Measurements from ENCODE around the gene PAXIP1. TPM values are rescaled to one million over a fixed set of nuclear protein-coding genes. Genes with fewer than 3 reads are reported as not detected.
A peak's percentile ranks its signal among the peaks of the same experiment; 100 is the strongest.

Gene PAXIP1
- total RNA-seq, 1 donor from 2014 or later: 27.7 TPM

DNA sequence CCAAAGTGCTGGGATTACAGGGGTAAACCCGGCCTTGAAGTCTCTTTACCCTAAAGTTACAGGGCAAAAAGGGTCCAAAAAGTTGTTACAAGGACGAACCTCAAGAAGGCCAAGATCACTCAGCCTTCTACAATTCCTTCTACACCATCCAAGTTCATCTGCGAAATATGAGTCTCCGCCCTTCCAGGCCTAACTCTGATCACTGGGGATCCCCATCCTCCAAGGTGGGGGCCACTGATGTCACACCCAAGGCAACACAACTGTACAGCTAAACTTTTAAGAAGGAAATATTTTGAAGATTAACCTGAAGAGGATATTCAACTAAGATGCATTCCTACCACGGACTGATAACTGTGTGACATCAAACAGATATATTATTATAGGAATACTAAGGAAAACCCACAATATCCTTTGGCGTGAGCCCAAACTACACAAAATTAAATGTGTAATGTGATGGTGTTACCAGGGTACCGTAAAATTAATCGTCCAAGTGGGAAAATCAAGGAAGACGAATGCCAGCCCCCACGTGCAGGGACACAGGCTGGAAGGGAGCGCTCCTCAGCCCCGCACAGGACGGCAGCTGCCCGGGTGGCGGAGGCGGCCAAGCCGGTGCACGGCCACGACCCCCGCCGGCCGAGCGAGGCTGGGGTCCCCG is 1.0 kb downstream of the PAXIP1 start:
- Mint-ChIP-seq H3K4me3 (ENCODE audit: low read depth) (no peak overlapping the region), H3K9me3 (ENCODE audit: low read depth) (no peaks in the 10 kb centered on the region), H3K27ac (peak overlapping the region; percentile 90), H3K27me3 (no peaks in the 10 kb centered on the region), H3K4me1 (ENCODE audit: low read depth) (peaks cover 6% of the 10 kb centered on the region), H3K36me3 (ENCODE audit: insufficient read depth) (peaks cover 5% of the 10 kb centered on the region)
- TF ChIP-seq, protein P1, sequence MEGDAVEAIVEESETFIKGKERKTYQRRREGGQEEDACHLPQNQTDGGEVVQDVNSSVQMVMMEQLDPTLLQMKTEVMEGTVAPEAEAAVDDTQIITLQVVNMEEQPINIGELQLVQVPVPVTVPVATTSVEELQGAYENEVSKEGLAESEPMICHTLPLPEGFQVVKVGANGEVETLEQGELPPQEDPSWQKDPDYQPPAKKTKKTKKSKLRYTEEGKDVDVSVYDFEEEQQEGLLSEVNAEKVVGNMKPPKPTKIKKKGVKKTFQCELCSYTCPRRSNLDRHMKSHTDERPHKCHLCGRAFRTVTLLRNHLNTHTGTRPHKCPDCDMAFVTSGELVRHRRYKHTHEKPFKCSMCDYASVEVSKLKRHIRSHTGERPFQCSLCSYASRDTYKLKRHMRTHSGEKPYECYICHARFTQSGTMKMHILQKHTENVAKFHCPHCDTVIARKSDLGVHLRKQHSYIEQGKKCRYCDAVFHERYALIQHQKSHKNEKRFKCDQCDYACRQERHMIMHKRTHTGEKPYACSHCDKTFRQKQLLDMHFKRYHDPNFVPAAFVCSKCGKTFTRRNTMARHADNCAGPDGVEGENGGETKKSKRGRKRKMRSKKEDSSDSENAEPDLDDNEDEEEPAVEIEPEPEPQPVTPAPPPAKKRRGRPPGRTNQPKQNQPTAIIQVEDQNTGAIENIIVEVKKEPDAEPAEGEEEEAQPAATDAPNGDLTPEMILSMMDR (IDR thresholded peaks at IDR 0.05; ENCODE audit: unreplicated experiment): no peak
- no peak for DNase-seq (ENCODE audit: low spot score, unreplicated experiment)

DNA sequence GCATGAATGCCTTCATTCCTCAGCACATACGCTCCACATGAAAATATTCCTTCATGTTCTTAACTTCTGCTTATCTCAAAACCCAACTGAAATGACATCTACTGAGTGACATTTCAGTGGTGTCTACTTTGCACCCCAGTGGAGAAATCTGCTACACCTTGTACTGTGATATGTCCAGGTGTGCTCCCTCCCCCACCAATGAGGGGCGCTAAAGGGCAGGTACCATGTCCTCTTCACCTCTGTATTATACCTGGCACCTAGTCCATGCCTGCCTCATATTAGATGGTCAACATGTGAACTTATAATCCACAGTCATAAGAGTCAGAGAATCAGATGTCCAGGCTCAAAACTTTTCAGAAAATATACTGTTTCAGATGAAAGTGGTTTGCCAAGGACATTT is 2.1 kb downstream of the PAXIP1 start:
- TF ChIP-seq, protein P1 (IDR thresholded peaks at IDR 0.05; ENCODE audit: unreplicated experiment): no peak
- no peak for DNase-seq (ENCODE audit: low spot score, unreplicated experiment)
- Mint-ChIP-seq H3K4me1 (ENCODE audit: low read depth) (peaks cover 6% of the 10 kb centered on the region), H3K27ac (no peak overlapping the region), H3K27me3 (no peaks in the 10 kb centered on the region), H3K36me3 (ENCODE audit: insufficient read depth) (peaks cover 7% of the 10 kb centered on the region), H3K9me3 (ENCODE audit: low read depth) (no peaks in the 10 kb centered on the region), H3K4me3 (ENCODE audit: low read depth) (no peak overlapping the region)

DNA sequence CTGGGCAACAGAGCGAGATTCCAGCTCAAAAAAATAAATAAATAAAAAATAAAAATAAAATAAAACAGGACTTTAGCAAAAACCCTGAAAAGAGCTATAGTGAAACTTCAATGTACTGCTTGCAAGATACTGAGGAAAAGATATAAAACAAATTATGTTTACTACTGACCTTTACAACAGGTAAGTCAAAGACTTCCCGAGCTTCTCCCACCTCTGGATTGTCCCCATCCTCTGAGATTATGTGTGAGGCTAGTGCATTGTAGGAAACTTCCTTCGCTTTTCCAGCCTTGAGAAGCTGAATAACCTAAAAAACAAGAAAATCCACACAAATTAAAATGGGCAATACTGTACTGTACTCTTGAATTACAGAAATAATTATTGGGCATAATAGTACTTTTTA is 4.4 kb downstream of the PAXIP1 start:
- H3K4me1 Mint-ChIP-seq (ENCODE audit: low read depth): peaks cover 2% of the 10 kb centered on the region
- no peaks in the 10 kb centered on the region for H3K9me3 Mint-ChIP-seq (ENCODE audit: low read depth)
- no peak overlapping the region for H3K4me3 Mint-ChIP-seq (ENCODE audit: low read depth)
- H3K36me3 Mint-ChIP-seq (ENCODE audit: insufficient read depth): peaks cover 8% of the 10 kb centered on the region
- TF ChIP-seq, protein P1 (IDR thresholded peaks at IDR 0.05; ENCODE audit: unreplicated experiment): no peak
- no peak for DNase-seq (ENCODE audit: low spot score, unreplicated experiment)
- no peaks in the 10 kb centered on the region for H3K27me3 Mint-ChIP-seq
- no peak overlapping the region for H3K27ac Mint-ChIP-seq

DNA sequence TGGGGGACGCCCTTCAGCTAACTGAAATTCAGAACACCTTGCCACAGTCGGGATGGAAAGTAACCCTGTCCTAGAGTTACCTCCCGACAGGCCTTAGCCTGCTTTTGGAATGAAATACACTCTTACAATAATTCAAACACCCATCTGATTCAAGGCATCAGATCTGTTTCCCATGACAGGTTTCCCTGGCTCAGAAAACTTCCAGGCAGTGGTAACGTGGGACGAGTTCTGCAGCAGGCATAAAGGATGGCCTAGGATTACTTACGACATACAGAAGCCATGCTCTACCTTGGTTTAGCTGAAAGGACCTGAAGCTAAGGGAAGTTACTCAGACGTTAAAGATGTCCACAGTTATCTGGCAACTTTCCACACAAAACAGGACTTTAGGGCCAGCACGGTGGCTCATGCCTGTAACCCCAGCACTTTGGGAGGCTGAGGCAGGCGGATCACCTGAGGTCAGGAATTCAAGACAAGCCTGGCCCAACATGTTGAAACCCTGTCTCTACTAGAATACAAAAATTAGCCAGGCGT is 5.0 kb downstream of the PAXIP1 start:
- H3K4me1 Mint-ChIP-seq (ENCODE audit: low read depth): peaks cover 2% of the 10 kb centered on the region
- no peaks in the 10 kb centered on the region for H3K27me3 Mint-ChIP-seq

DNA sequence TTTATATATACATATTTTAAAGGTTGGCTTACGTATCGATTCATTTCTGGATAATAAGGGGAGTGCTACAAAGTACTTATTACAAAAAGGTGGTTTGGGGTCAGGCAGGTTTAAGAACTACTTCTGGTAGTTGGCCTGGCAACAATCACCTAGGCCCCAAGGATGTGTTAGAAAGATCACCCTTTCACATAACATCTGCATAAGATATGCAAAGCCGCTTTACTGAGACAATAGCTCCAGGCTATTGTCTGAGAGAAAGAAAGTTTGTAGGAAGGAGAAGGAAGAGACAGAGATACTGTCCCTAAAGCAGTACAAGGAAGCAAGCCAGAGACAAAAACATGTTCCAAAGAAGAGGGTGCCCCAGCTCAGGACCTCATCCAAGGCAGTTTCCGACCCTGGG is 6.2 kb downstream of the PAXIP1 start:
- Mint-ChIP-seq H3K36me3 (ENCODE audit: insufficient read depth) (peaks cover 13% of the 10 kb centered on the region), H3K27ac (no peak overlapping the region), H3K27me3 (no peaks in the 10 kb centered on the region), H3K9me3 (ENCODE audit: low read depth) (no peaks in the 10 kb centered on the region), H3K4me1 (ENCODE audit: low read depth) (peaks cover under 1% of the 10 kb centered on the region), H3K4me3 (ENCODE audit: low read depth) (no peak overlapping the region)
- DNase-seq (ENCODE audit: low spot score, unreplicated experiment): no peak
- TF ChIP-seq, protein P1 (IDR thresholded peaks at IDR 0.05; ENCODE audit: unreplicated experiment): no peak

More for the DNA sequence above, 5.0 kb downstream of the PAXIP1 start:
- Mint-ChIP-seq H3K27ac (no peak overlapping the region), H3K9me3 (ENCODE audit: low read depth) (no peaks in the 10 kb centered on the region), H3K4me3 (ENCODE audit: low read depth) (no peak overlapping the region), H3K36me3 (ENCODE audit: insufficient read depth) (peaks cover 12% of the 10 kb centered on the region)
- TF ChIP-seq, protein P1 (IDR thresholded peaks at IDR 0.05; ENCODE audit: unreplicated experiment): no peak
- no peak for DNase-seq (ENCODE audit: low spot score, unreplicated experiment)
